Measurements from ENCODE around the gene PROSER2. TPM values are rescaled to one million over a fixed set of nuclear protein-coding genes. Genes with fewer than 3 reads are reported as not detected.

PROSER2 gene
- total RNA-seq, 1 experiment from 2014 or later, result 19.5 TPM

DNA sequence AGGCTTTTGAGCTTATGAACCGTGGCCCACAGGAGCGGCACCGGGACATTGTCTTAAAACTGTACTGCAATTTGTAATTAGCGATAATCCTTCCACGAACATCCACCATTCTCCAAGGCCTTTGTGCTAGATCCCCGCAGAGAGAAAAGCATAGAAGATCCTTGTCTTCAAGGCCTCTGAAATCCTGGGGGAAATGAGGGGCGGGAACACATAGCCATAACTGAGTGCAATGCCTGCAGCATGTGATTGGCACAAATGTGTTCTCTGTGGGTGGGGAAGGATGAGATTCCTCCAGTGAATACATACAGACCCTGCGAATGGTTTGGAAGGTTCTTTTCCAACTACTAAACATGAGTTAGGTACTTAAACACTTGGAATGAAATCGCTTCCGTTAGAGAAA is 25.9 kb upstream of the PROSER2 start:
- Mint-ChIP-seq H3K27ac (ENCODE audit: unreplicated experiment) (no peak overlapping the region), H3K27me3 (ENCODE audit: unreplicated experiment) (no peaks in the 10 kb centered on the region), H3K4me3 (ENCODE audit: low read depth, unreplicated experiment) (no peak overlapping the region), H3K36me3 (ENCODE audit: insufficient read depth, unreplicated experiment) (no peaks in the 10 kb centered on the region), H3K4me1 (ENCODE audit: low read depth, unreplicated experiment) (peaks cover 17% of the 10 kb centered on the region), H3K9me3 (ENCODE audit: low read depth, unreplicated experiment) (no peaks in the 10 kb centered on the region)
- no peak for TF ChIP-seq CTCF (IDR thresholded peaks at IDR 0.05; ENCODE audit: unreplicated experiment)
- DNase-seq, result no peak
- intact Hi-C loops (cut with micrococcal nuclease; ENCODE audit: unreplicated experiment), result no loop called here
- BruUV-seq (replicated peaks), result no TSS peak
- CTCF ChIA-PET, result interaction anchor here (1.5 kb wide), 1 partner anchor 14 kb away, joined by 3 read pairs; no protein-coding TSS in a partner anchor

GRCh38 chr10:11797847-11798633 is 25.1 kb upstream of the PROSER2 start:
- CTCF ChIA-PET, result no interaction called here

DNA sequence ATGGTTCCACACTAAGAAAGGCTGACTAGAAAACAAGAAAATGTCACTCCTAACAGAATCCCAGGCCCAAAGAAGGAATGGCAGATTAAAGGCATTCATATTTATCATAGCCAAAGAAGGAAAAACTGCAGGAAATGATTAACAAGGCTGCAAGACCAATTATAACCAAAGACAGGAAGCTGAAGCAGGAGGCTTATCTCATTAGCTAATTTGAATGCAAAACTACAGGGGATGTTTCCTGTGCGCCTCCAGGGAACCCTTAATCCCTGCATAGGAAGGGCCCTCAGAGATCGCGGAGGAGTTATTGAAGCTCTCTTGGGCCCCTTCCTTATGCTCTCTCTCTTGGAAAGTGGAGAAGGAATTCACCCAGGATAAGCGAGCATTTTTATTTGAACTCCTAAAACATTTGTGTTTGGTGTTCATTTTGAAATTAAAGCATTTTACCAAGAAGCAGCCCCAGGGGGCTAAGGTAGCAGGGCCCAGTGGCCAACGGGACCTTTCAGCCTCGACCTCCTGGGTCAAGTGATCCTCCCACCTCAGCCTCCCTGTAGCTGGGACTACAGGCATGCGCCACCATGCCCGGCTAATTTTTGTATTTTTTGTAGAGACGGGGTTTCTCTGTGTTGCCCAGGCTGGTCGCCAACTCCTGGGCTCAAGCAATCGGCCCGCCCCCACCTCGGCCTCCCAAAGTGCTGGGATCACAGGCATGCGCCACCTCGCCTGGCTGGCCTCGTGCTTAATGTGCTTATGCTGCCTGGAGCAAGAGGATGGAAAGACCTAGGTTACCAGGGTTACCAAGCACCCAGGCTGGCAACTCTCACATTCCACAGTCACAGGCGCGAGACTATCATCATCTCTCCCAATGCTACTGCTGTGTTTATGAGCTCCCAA is 24.1 kb upstream of the PROSER2 start:
- Mint-ChIP-seq H3K4me1 (ENCODE audit: low read depth, unreplicated experiment) (peaks cover 4% of the 10 kb centered on the region), H3K4me3 (ENCODE audit: low read depth, unreplicated experiment) (no peak overlapping the region), H3K27ac (ENCODE audit: unreplicated experiment) (no peak overlapping the region), H3K36me3 (ENCODE audit: insufficient read depth, unreplicated experiment) (no peaks in the 10 kb centered on the region), H3K9me3 (ENCODE audit: low read depth, unreplicated experiment) (no peaks in the 10 kb centered on the region), H3K27me3 (ENCODE audit: unreplicated experiment) (no peaks in the 10 kb centered on the region)
- no TSS peak for BruUV-seq (replicated peaks)
- intact Hi-C loops (cut with micrococcal nuclease; ENCODE audit: unreplicated experiment), result no loop called here
- DNase-seq, result no peak
- no peak for TF ChIP-seq CTCF (IDR thresholded peaks at IDR 0.05; ENCODE audit: unreplicated experiment)
- CTCF ChIA-PET, result interaction anchor here (0.7 to 1.0 kb wide), 4 partner anchors 15 to 82 kb away, joined by 3 read pairs; no protein-coding TSS in a partner anchor

More at GRCh38 chr10:11797847-11798633, 25.1 kb upstream of the PROSER2 start:
- H3K4me3 Mint-ChIP-seq (ENCODE audit: low read depth, unreplicated experiment), result no peak overlapping the region
- no TSS peak for BruUV-seq (replicated peaks)
- H3K36me3 Mint-ChIP-seq (ENCODE audit: insufficient read depth, unreplicated experiment), result no peaks in the 10 kb centered on the region
- H3K4me1 Mint-ChIP-seq (ENCODE audit: low read depth, unreplicated experiment), result peaks cover 15% of the 10 kb centered on the region
- no peak for DNase-seq
- no peak for TF ChIP-seq CTCF (IDR thresholded peaks at IDR 0.05; ENCODE audit: unreplicated experiment)
- H3K27ac Mint-ChIP-seq (ENCODE audit: unreplicated experiment), result no peak overlapping the region
- no peaks in the 10 kb centered on the region for H3K27me3 Mint-ChIP-seq (ENCODE audit: unreplicated experiment)
- H3K9me3 Mint-ChIP-seq (ENCODE audit: low read depth, unreplicated experiment), result no peaks in the 10 kb centered on the region
- intact Hi-C loops (cut with micrococcal nuclease; ENCODE audit: unreplicated experiment), result no loop called here

- no peak for DNase-seq
- no peak for TF ChIP-seq CTCF (IDR thresholded peaks at IDR 0.05; ENCODE audit: unreplicated experiment)
- intact Hi-C loops (cut with micrococcal nuclease; ENCODE audit: unreplicated experiment), result no loop called here
- Mint-ChIP-seq H3K9me3 (ENCODE audit: low read depth, unreplicated experiment) (no peaks in the 10 kb centered on the region), H3K27me3 (ENCODE audit: unreplicated experiment) (no peaks in the 10 kb centered on the region), H3K36me3 (ENCODE audit: insufficient read depth, unreplicated experiment) (no peaks in the 10 kb centered on the region), H3K4me1 (ENCODE audit: low read depth, unreplicated experiment) (no peaks in the 10 kb centered on the region), H3K27ac (ENCODE audit: unreplicated experiment) (no peak overlapping the region), H3K4me3 (ENCODE audit: low read depth, unreplicated experiment) (no peak overlapping the region)
- no TSS peak for BruUV-seq (replicated peaks)
- CTCF ChIA-PET, result interaction anchor here (1.0 kb wide), 1 partner anchor 15 kb away, joined by 3 read pairs; no protein-coding TSS in a partner anchor
Observed at GRCh38 chr10:11799736-11800080, 23.4 kb upstream of the PROSER2 start.
